Measurements from ENCODE around the gene ITGA5.
A peak's percentile ranks its signal among the peaks of the same experiment; 100 is the strongest.

Gene ITGA5

GRCh38 chr12:54387114-54387467 lies 32.0 kb downstream of the ITGA5 start:
- no peak for DNase-seq

- no peak for DNase-seq
Observed at GRCh38 chr12:54386403-54387113, 32.5 kb downstream of the ITGA5 start.

GRCh38 chr12:54385251-54385914 lies 33.7 kb downstream of the ITGA5 start:
- DNase-seq = peak in 1 of 2 donors; percentile 57

GRCh38 chr12:54384591-54385041 lies 34.5 kb downstream of the ITGA5 start, which contains the start of gene ZNF385A:
Gene ZNF385A (minus strand): TSS chr12:54384733. CDS start chr12:54384514, 219 bp downstream.
- DNase-seq = peak in 1 of 2 donors; percentile 74

GRCh38 chr12:54383041-54383609 lies 35.9 kb downstream of the ITGA5 start:
- peak; percentile 30 to 81 for DNase-seq

- no peak for DNase-seq
Observed at GRCh38 chr12:54381136-54381535, 37.9 kb downstream of the ITGA5 start.

GRCh38 chr12:54379398-54380201 lies 39.5 kb downstream of the ITGA5 start:
- peak; percentile 87 to 88 for DNase-seq

- DNase-seq = no peak
Observed at GRCh38 chr12:54378796-54379397, 40.2 kb downstream of the ITGA5 start.

- DNase-seq = no peak
Observed at GRCh38 chr12:54377797-54378515, 41.1 kb downstream of the ITGA5 start.

- no peak for DNase-seq
Observed at GRCh38 chr12:54377007-54377406, 42.1 kb downstream of the ITGA5 start.

- DNase-seq = no peak
Observed at GRCh38 chr12:54376596-54376995, 42.5 kb downstream of the ITGA5 start.

GRCh38 chr12:54375259-54375579 lies 43.8 kb downstream of the ITGA5 start:
- no peak for DNase-seq

- no peak for DNase-seq
Observed at GRCh38 chr12:54374562-54375258, 44.4 kb downstream of the ITGA5 start.

GRCh38 chr12:54373649-54374561 lies 45.2 kb downstream of the ITGA5 start:
- no peak for DNase-seq

GRCh38 chr12:54372113-54372806 lies 46.8 kb downstream of the ITGA5 start:
- DNase-seq = no peak

- no peak for DNase-seq
Observed at GRCh38 chr12:54371328-54372112, 47.5 kb downstream of the ITGA5 start.

- DNase-seq = no peak
Observed at GRCh38 chr12:54370171-54370730, 48.8 kb downstream of the ITGA5 start.

GRCh38 chr12:54369597-54370131 lies 49.4 kb downstream of the ITGA5 start:
- DNase-seq = no peak

Measured in CD4-positive, alpha-beta T cell treated with Interleukin-4 for 1 hour (primary cell).